ENCODE data around the gene LBHD2.

Gene LBHD2

DNA sequence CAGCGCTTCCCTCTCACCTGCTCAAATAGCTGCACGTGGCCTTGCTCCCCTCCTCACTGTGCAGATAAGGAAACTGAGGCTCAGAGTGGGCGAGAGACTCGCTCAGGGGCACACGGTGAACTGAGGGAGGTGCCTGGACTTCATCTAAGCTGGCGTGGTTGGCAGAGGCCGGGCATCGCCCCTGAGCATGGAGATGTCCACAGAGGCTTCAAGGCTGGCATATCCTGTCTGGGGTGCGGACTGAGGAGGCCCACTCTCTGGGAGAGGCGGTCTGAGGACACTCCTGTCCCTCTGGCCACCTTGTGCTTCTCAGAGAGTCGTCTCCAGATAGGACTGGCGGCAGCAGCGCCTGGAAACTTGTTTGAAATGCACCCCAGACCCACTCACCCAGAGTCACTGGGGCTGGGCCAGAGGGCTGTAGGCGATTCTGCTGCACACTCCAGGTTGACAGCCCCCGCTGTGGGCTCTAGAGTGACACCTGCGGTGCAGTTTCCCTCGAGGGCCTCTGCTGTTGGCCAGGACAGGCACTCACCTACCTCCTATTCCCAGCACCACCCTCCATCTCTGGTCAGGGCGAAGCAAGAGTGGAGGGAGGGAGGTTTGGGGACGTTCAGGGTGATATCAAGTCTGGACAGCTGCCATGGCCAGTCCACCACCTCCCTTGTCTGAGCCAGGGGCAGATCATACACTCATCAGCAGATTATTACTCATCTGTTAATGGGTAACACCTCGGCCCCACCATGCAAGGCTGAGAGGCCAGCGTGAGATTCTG, 11.2 kb upstream of the LBHD2 start:
- H3K27ac ChIP-seq, result no peak overlapping the region
- no peak for TF ChIP-seq EZH2 (IDR thresholded peaks at IDR 0.05)
- no peak for TF ChIP-seq POLR2AphosphoS5 (IDR thresholded peaks at IDR 0.05; ENCODE audit: borderline replicate concordance, low read depth, low read length)
- no peak for TF ChIP-seq FOXP2 (optimal IDR thresholded peaks at IDR 0.05; ENCODE audit: control extremely low read depth, extremely low read length, insufficient read depth)
- H3K9me3 ChIP-seq (ENCODE audit: low read depth, low read length), result no peaks in the 10 kb centered on the region

GRCh38 chr14:103073367-103073875, 10.6 kb upstream of the LBHD2 start:
- H3K9me3 ChIP-seq (ENCODE audit: low read depth, low read length), result no peaks in the 10 kb centered on the region
- H3K4me3 ChIP-seq, result no peak overlapping the region
- no peak overlapping the region for H3K27ac ChIP-seq
- H3K36me3 ChIP-seq (ENCODE audit: insufficient read depth, low read length), result no peaks in the 10 kb centered on the region
- no peak overlapping the region for H3K9ac ChIP-seq (ENCODE audit: insufficient read length)
- TF ChIP-seq EZH2 (IDR thresholded peaks at IDR 0.05) (no peak), FOXP2 (optimal IDR thresholded peaks at IDR 0.05; ENCODE audit: control extremely low read depth, extremely low read length, insufficient read depth) (no peak), POLR2AphosphoS5 (IDR thresholded peaks at IDR 0.05; ENCODE audit: borderline replicate concordance, low read depth, low read length) (no peak)
- no peak for DNase-seq (ENCODE audit: low read depth, low spot score)

More for the DNA sequence above, 11.2 kb upstream of the LBHD2 start:
- no peaks in the 10 kb centered on the region for H3K36me3 ChIP-seq (ENCODE audit: insufficient read depth, low read length)
- no peak for DNase-seq (ENCODE audit: low read depth, low spot score)
- H3K4me3 ChIP-seq, result no peak overlapping the region
- no peak overlapping the region for H3K9ac ChIP-seq (ENCODE audit: insufficient read length)

DNA sequence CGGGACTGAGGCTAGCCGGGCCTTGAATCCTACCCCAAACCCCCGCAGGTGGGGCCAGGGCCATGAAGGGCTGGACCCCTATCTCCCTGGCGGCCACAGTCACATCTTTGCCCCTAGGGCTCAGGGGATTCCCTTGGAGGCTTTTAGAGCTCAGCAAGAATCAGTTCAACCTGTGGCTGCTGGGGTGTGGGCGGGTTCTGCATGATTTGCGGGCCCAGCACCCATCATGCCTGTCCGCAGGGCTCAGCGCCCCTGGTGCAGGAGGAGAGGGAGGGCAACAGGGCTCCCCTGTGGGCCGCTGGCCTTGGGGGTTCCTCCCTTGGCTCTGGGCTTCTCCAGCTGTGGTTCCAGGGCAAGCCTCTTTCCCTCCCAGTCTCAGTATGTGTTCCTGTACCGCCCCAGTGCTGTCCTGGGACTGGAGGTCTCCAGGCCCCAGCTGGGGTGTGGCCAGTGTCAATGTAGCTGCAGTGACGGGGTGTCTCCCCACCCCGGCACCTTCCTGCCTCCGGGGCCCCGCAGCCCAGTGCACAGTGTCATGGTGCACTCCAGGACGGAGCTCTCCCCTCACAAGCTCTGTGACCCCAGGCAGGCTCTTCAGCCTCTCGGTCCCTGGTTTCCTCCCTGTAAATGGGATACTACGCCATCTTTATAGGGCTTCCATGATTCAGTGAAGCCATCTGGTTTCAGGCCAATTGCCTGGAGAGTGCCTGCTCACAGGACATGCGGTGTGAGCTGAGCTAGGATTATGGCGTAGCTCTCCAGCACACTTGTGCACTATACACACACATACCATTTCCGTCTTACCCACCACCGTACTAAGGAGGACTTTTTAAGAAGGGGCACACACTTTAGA, 9.9 kb upstream of the LBHD2 start:
- TF ChIP-seq EZH2 (IDR thresholded peaks at IDR 0.05) (no peak), POLR2AphosphoS5 (IDR thresholded peaks at IDR 0.05; ENCODE audit: borderline replicate concordance, low read depth, low read length) (no peak), FOXP2 (optimal IDR thresholded peaks at IDR 0.05; ENCODE audit: control extremely low read depth, extremely low read length, insufficient read depth) (no peak)
- H3K27ac ChIP-seq, result no peak overlapping the region
- H3K4me3 ChIP-seq, result no peak overlapping the region
- H3K9me3 ChIP-seq (ENCODE audit: low read depth, low read length), result no peaks in the 10 kb centered on the region
- no peak for DNase-seq (ENCODE audit: low read depth, low spot score)
- no peak overlapping the region for H3K9ac ChIP-seq (ENCODE audit: insufficient read length)
- H3K36me3 ChIP-seq (ENCODE audit: insufficient read depth, low read length), result no peaks in the 10 kb centered on the region

- no peaks in the 10 kb centered on the region for H3K36me3 ChIP-seq (ENCODE audit: insufficient read depth, low read length)
- no peak for DNase-seq (ENCODE audit: low read depth, low spot score)
- peak overlapping the region; percentile 71 for H3K4me3 ChIP-seq
- no peaks in the 10 kb centered on the region for H3K9me3 ChIP-seq (ENCODE audit: low read depth, low read length)
- TF ChIP-seq EZH2 (IDR thresholded peaks at IDR 0.05) (no peak), POLR2AphosphoS5 (IDR thresholded peaks at IDR 0.05; ENCODE audit: borderline replicate concordance, low read depth, low read length) (no peak), FOXP2 (optimal IDR thresholded peaks at IDR 0.05; ENCODE audit: control extremely low read depth, extremely low read length, insufficient read depth) (no peak)
- H3K9ac ChIP-seq (ENCODE audit: insufficient read length), result no peak overlapping the region
- H3K27ac ChIP-seq, result no peak overlapping the region
These were observed 9.2 kb upstream of the LBHD2 start for GRCh38 chr14:103074729-103075367.

DNA sequence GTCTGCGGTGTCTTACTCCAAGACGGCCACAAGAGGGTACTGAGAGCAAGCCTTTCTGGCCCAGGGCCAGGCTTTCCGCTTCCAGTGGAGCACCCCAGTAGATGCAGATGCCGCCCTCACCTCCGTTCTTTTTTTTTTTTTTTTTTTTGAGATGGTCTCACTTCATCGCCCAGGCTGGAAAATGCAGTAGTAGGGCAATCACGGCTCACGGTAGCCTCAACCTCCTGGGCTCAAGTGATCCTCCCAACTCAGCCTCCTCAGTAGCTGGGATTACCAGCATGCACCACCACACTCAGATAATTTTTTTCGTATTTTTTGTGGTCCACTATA, 5.6 kb upstream of the LBHD2 start:
- no peak for TF ChIP-seq FOXP2 (optimal IDR thresholded peaks at IDR 0.05; ENCODE audit: control extremely low read depth, extremely low read length, insufficient read depth)
- TF ChIP-seq POLR2AphosphoS5 (IDR thresholded peaks at IDR 0.05; ENCODE audit: borderline replicate concordance, low read depth, low read length), result no peak
- TF ChIP-seq EZH2 (IDR thresholded peaks at IDR 0.05), result no peak
- H3K4me3 ChIP-seq, result no peak overlapping the region
- peak; percentile 58 for DNase-seq (ENCODE audit: low read depth, low spot score)
- no peak overlapping the region for H3K9ac ChIP-seq (ENCODE audit: insufficient read length)
- no peaks in the 10 kb centered on the region for H3K36me3 ChIP-seq (ENCODE audit: insufficient read depth, low read length)
- H3K27ac ChIP-seq, result no peak overlapping the region
- H3K9me3 ChIP-seq (ENCODE audit: low read depth, low read length), result no peaks in the 10 kb centered on the region

DNA sequence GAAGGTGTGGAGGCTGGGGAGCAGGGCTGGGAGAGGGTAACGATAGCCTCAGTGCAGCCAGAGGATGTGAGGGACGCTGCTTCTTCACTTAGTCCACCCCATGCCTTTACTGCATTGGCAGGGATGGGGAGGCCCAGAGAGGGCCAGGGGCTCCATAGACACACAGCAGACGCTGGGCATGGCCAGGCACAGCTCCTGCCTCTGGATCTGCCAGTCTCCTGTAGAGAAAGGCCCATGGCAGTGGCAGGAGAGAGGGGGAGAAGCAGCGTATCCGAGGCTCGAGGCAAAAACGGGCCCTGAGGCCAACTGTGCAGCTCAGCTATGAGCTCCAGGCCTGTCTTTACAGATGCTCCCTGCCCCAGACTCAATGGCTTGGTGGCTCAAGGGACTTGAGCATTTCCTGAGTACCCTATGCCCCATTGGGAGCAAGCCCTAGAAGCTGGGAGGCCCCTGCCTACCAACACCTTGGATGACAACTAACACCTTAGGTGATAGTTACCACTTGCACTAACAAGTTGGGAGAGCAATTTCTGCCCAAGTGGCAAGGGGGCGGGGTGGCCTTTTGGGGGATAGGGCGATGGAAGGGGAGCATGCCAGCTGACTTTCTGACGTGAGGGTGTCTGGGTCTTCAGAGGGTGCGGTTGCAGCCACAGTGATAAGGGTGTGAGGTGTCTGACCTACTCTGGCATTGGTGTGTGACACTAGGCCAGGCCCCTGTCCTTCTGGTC, 5.0 kb upstream of the LBHD2 start:
- no peak for DNase-seq (ENCODE audit: low read depth, low spot score)
- H3K4me3 ChIP-seq, result no peak overlapping the region
- no peak overlapping the region for H3K9ac ChIP-seq (ENCODE audit: insufficient read length)
- TF ChIP-seq FOXP2 (optimal IDR thresholded peaks at IDR 0.05; ENCODE audit: control extremely low read depth, extremely low read length, insufficient read depth) (no peak), EZH2 (IDR thresholded peaks at IDR 0.05) (no peak), POLR2AphosphoS5 (IDR thresholded peaks at IDR 0.05; ENCODE audit: borderline replicate concordance, low read depth, low read length) (no peak)
- H3K36me3 ChIP-seq (ENCODE audit: insufficient read depth, low read length), result no peaks in the 10 kb centered on the region
- H3K9me3 ChIP-seq (ENCODE audit: low read depth, low read length), result no peaks in the 10 kb centered on the region
- no peak overlapping the region for H3K27ac ChIP-seq

GRCh38 chr14:103081951-103082350, 2.1 kb upstream of the LBHD2 start:
- Histone ChIP-seq H3K27ac (no peak overlapping the region), H3K4me3 (no peak overlapping the region), H3K9me3 (ENCODE audit: low read depth, low read length) (no peaks in the 10 kb centered on the region), H3K36me3 (ENCODE audit: insufficient read depth, low read length) (no peaks in the 10 kb centered on the region), H3K9ac (ENCODE audit: insufficient read length) (no peak overlapping the region)
- DNase-seq (ENCODE audit: low read depth, low spot score), result no peak
- TF ChIP-seq EZH2 (IDR thresholded peaks at IDR 0.05) (no peak), FOXP2 (optimal IDR thresholded peaks at IDR 0.05; ENCODE audit: control extremely low read depth, extremely low read length, insufficient read depth) (no peak), POLR2AphosphoS5 (IDR thresholded peaks at IDR 0.05; ENCODE audit: borderline replicate concordance, low read depth, low read length) (no peak)
